ENCODE results near the gene AKAIN1. TPM values are rescaled to one million over a fixed set of nuclear protein-coding genes. Genes with fewer than 3 reads are reported as not detected.

Gene AKAIN1
- polyA plus RNA-seq, 3 donors, result not detected

DNA sequence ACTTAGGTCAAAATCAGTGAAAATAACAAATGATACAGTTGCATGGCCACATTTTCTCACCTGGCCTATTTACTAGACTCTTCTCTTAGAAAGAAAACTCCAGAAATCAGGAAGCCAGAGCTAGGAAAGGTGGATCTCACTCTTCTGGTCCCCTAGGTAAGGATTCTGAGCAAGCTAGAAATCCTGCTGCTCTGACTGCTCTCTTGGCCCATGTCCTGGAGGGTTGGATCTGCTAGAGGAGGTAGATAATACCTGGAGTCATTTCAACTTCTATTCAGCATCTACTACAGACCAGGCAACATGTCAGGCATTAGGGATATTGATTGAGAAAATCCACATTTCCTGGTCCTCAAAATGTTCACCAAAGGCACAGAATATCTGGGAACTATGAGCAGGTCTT lies 34.9 kb downstream of the AKAIN1 start:
- no peak for DNase-seq

DNA sequence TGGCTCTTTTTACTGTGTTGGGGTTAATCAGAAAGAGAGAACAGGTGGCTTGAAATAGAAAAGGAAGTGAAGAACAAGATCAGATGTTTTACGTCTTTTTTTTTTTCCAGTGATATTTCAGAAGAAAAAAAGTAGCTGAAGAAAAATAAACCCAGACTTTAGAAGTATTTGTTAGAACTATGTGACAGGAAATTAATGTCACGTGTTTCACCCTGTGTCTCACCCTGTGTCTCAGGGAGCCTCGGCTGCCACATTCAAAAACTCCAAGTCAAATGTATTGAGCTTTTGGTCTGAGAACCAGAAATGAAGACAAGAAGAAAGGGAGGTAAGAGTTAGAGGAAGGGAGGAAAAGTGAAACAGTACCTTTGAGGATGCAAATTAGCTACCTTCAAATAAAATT lies 38.0 kb downstream of the AKAIN1 start:
- no peak for DNase-seq

DNA sequence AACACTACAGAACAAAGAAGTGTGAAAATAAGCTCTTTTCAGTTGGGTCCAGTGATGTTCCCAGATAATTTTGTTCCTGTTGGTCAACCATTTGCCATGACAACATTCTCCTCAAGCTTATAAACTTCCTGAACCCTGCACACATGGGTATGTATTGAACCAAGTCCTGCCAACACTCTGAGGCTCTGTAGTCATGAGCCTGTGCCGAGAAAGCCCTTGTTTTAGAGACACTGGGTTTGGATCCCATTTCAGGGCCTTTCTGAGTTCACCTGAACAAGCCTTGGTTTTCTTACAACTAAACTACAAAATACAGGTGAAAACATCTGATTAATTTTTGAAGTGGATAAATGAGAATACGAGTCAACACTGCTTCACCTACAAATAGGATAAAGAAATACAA lies 38.5 kb downstream of the AKAIN1 start:
- no peak for DNase-seq

DNA sequence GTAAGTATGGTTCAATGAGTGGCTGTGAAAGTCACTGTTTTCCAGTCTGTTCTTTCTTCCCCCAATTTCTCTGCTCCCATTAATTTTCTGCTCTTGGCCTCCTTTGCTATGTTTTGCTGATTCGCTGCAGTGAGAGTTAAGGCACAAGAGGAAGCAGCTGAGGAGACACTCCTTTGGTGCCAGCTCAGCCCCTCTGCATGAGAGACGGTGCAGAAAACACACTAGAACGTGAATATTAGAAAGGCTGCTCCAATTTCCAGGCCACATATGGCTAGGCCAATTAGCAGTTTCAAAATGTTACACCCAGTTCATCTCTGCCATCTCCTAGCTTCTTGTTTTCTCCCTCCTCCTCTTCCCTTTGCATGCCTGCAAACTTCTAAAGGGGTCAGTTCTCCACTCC lies 38.9 kb downstream of the AKAIN1 start:
- DNase-seq, result no peak

DNA sequence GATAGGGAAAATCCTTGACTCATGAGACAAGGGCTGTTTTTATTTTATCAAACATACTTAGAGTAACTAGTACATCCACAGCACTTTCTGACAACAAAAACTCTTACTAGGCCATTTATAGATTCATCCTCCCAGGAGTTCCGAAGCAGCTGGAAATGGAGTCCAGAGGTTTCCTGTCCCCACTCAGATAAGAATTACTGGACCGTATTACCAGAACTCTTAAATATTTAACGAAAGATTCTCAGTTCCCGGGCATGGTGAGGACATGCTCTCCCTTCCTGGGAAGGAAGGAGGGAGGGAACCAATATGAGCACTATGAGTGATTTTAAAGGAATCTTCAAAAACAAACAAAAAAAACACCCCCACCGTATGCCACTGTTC lies 41.2 kb downstream of the AKAIN1 start:
- no peak for DNase-seq

DNA sequence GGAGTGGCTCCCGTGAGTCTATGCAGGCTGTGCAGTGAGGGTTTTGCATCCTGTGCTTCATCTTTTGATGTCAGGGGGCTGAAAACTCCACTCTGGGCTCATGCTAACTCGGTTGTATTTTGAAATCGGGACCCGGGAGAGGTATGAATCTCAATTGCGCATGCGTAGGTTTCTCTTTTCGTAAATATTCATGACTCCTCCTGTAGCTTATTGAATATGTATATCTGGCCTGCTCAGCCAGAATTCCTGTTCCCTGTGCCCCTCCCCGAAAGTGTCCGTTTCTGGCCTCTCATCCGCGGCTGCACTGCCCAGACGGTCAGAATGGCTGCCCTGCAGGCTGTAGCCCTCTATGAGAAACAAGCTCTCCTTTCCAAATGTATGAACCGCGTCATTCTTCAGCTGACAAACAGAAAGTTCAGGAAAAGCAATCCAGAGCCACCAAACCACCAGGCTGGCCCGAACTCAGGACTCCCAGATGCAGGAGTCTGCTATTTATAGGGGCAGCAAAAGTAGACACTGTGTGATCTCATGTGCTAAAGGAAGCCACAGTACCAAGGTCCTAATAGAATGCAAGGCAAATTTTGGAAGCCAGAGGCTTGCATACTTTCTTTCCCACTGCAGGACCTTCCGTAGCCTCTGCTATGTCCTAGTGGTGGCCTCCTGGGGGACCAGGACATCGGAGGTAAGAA lies 41.7 kb downstream of the AKAIN1 start:
- DNase-seq, result no peak

DNA sequence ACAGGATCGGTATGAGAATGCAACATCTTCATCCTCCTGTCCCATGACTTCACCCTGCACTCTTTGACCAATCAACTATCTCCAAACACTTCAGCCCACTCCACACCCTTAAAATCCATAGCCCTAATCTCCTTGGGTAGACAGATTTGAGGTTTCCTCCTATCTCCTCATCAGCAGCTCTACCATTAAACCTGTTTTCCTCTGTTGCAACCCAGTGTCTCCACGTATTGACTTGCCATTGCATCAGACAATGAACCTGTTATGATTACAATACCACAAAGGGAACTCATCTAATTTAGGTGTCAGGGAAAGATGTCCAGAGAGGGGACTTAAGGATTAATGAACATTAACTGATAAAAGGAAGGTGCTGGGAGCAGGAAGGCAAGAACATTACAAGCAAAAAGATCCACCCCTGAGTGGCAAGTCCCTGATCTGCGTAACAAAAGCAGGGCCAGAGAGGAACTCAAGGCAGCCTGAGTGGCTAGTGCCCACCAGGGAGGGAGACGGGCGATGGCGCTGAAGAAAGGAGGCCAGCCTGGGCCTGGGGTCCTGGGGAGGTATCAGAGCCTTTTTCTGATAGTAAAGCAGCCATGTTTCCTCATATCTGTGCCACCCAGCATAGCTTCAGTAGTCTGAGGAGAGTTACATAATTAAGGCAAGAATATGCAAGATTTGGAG lies 44.6 kb downstream of the AKAIN1 start:
- DNase-seq, result no peak

DNA sequence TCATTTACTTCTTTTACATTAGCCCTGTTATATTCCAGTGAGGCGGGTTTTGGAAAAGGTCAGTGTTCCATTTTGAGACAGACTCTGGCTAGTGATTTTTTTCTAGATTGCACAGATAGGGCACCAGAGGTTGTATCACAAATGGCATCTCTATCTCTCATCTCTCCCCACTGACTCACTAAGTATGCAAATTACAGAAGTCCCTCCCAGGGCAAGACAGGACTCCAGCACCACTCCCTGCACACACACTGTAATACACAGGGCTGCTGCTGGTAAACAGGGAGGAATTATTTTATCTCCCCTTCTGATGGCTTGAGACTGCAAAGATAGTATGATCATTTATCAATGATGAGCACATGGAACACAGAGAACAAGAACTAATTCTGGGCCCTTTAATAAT lies 46.2 kb downstream of the AKAIN1 start:
- DNase-seq, result no peak

DNA sequence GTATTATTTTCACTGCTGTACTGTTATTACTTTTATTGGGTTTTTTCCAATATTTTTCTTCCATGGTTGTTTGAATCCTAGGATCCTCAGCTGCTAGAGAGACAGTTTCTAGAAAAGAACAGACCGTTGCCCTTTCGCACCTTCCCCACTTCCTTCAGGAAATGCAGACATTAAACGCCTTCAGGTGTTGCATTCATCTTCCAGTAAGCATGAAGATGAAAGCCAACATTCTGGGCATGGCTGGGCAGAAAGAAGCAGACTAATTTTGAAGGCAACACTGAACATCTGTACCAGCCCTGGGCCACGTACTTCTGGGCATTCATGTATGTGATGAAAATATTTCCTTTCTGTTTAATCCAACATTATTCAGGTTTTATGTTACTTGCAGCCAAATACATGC lies 51.0 kb downstream of the AKAIN1 start:
- no peak for DNase-seq

DNA sequence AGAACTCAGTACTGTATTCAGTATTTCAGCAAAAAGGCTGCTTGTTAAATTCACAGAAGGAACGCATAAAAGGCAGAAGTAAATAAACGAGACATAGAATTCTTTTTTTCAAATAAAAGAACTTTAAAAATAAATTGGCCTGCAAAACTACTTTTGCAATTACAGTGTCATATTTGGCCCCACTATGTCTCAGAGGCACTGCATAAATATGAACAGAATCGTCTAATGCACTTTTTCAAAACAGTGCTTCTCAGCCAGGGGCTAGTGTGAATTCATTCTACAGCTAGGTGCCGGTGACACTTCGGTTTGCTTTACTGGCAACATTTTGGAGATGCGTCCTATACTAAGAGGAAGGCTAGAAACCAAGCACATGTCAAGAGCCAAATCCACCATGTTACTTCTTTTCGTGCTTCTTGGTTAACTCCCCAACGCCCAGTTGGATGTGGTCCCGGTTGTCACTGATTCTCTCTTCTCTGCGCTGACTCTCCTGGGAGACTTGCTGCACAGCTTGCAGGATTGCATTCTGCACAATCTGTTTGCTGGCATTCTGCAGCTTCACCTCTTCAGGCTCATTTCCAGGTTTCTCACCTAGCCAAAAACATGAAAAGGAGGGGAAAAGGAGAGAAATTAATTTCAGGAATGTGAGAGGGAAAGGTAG lies 51.8 kb downstream of the AKAIN1 start:
- DNase-seq, result no peak

DNA sequence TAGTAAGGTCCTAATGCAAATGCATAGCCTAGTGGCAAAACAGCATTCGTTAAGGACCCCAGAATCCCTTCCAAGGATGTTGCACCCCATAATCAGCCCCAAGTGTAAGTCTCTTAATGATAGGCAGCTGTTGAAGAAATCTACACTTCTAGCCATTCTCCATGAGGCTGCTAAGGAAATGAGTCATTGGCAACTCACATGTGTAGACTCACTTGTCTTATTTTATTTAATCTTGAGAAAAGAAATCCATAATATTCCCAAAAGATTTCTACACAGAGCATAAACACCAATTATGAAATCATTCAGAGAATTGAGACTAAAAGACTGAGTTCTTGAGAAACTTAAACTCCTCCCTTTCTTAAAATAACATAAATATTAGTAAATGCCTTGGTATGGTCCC lies 52.4 kb downstream of the AKAIN1 start:
- no peak for DNase-seq

DNA sequence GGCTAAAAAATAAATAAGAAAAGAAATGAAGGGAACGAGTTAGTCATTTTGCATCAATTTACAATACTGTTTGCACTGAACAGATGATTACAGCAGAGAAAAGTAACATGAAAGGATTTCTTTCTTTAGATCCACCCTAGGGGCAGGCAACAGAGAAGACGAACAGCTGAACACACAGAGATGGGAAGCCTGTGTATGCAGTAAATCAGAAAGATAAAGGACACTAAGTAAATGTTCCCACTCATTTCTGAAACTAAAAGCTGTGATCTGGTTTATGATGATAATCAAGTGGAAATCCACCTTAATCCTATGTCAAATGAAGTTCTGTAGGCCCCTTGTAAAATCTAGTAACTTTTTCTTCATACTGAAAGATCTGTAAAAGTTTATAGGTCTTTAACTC lies 54.2 kb downstream of the AKAIN1 start:
- DNase-seq, result no peak

DNA sequence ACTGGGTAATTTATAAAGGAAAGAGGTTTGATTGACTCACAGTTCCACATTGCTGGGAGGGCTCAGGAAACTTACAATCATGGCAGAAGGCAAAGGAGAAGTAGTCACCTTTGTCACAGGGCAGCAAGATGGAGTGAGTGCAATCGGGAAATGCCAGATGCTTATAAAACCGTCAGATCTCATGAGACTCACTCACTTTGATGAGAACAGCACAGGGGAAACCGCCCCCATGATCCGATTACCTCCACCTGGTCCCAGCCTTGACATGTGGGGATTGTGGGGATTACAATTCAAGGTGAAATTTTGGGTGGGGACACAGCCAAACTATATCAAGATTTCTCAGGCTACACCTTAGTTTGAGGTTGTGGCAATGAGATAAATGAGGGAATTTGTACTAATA lies 54.9 kb downstream of the AKAIN1 start:
- no peak for DNase-seq

DNA sequence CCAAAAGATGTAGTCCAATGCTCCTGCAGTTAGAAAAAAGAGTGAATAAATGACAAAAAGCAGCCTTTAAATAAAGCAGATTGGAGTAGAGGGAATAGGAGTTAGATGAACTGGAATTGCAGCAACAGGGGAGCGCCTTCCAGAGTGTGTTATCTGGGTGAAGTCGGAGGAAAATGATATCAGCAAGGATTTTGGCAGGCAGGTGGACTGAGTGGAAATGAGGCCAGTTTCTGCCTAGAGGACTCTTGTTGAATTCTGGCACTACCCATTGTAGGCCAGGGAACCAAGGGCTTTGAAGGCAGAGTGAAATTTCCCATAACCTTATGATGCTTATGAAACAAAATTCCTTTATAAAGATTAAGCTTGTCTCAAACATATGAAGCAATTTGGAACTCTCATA lies 59.8 kb downstream of the AKAIN1 start:
- DNase-seq, result no peak

DNA sequence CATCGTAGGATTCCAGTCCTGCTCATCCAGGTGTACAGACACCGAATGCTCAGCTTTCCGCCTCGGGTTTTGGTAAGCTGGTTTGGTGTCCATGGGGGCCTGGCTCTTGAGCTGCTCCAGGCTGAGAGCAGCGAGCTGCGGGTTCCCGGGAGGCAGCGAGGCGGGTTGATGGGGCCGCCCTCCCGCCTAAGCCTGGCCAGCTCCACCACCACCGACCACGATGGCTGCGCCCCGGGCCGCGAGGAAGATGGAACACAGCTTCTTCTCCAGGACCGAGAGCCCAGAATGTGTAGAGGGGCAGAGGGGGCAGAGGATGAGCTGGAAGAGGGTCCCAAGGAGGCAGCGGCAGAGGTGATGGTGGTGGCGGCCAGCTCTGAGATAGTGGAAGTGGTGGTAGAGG lies 64.1 kb downstream of the AKAIN1 start:
- no peak for DNase-seq

DNA sequence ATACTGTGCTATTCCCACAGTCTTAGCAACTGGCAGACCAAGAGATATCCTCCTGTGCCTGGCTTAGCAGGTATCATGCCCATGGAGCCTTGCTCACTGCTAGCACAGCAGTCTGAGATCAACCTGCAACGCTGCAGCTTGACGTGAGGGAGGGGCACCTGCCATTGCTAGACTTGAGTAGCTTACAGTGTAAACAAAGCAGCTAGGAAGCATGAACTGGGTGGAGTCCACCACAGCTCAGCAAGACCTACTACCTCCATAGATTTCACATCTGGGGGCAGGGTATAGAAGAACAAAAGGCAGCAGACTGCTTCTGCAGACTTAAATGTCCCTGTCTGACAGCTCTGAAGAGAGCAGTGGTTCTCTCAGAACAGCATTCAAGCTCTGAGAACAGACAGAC lies 74.8 kb downstream of the AKAIN1 start:
- no peak for DNase-seq

DNA sequence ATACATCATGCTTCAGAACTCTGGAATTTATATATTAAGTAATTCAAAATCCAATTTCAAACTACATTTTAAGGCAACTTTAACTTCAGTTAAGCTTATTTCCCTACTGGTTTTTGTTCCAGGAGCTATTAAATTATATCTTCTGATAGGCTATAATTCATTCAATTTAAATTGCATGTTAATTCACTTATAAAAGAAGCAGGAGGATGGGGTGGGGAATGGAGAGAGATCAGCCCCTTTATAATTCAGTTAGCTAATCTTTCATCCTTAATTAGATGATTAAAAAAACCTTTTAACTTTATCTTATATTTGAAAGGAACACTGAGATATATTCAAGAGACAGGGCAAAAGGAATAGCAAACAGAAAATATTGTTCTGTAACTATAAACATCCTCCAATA lies 86.8 kb downstream of the AKAIN1 start:
- no peak for DNase-seq

DNA sequence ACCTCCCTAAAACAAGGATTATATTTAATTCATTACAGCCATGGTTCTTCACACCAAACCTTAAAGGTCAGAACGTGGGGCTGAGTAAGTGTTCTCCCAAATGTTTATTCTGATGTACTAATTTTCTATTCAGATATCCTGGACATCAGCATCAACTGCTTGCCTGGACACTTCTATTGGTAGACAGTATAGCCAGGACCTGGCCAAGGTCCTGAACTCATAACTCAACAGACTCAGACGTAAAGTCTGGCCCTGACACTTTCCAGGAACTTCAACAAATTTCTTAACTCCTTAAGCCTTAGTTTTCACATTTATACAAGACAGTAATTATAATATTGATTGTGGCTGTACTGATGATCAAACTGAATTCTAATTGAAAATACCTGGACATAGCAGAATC lies 89.1 kb downstream of the AKAIN1 start:
- DNase-seq, result peak; percentile 15

DNA sequence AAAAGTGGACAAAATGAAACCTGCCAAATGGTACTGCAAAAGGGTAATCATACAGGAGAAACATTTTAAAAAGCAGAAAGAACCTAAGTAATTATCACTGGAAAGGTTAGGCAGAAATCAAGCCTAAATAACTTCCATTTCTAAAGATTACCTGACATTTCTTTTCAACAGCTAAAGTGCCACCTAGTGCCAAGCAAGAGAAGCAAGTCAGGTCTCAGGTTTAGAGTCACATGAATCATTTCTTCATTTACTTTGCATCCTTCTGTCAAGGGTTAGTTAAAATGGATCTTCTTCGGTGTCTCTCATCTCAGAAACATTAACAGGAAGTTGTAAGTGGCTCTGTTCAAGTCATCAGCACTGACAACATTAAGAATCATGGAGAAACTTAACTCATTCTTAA lies 90.3 kb downstream of the AKAIN1 start:
- no peak for DNase-seq

DNA sequence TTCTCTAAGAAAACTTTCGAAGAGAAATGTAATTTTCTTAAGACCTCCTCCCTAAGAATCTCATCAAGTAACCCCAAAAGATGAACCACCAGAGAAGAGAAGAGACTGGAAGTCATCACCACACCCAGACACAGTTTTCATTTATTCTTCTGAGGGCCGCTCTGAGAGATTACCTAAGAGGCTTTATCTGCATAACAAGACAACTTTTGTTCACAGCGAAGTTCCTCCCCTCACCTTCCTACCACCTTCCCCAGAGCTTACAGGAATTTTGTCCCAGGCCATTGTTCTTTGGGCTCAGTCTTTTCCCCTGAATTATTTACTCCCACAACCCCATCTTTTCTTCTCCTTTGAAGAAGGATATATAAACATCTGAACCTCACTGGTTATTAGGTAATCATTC lies 92.8 kb downstream of the AKAIN1 start:
- DNase-seq, result no peak

DNA sequence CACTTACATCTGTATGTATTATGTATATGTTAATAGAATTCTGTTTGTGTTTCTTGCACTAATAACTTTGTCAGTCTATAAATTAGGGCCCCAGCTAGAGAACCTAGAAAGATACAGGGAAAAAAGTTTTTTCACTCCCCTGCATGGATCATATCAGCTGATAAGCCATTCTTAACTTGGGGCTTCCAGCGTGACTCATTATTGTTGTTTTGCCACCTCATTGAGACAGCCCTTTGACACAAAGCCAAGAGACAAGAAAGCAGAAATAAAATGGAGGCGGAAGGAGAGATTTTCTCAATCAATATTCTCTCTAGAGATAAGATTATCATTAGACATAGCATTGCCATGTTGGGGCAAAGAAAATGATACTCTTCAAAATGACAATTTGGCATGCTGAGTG lies 93.4 kb downstream of the AKAIN1 start:
- no peak for DNase-seq

DNA sequence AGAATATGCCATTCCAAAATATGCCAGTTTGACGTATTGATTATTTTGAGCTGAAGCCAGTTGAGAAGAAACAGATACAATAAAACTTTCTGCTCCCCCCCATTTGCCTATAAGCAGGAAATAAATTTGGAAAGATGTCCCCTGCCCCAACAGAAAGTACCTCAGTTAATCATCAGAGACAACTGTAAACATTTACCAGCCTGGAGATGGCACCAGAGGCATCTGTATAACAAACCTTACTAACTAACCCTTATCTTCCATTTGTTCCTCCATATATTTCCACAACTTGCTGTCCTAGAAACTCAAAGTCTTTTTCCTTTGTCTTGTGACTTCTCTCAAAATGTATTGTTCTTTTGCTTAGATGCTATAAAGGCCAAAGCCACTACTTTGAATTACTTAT lies 93.8 kb downstream of the AKAIN1 start:
- DNase-seq, result no peak

DNA sequence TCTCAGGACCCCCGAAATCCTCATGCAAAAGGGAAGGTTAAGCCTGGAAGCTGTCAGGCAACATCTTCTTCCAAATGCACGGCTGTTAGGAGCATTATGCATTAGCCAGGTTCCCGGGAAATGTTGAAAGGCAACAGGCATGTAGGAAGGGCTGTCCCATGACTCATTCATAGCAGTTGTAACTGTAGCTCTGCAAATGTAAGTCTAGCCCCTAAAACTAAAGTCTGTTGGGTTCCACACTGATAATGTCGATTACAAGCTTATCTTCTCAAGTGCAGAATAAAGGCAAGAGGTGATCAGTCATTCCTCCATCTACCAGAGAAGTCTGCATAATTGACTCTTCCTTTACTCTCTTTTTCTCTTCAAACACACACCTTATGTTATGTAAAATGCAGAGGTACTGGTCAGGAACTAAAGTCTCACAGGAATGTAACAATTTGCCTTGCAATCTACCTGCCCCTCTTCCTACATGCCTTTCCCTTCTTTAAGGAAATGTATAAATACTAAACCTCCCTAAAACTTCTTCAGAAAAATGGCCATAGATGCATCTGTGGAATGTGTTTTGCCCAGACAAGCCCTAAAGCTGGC lies 99.8 kb downstream of the AKAIN1 start:
- no peak for DNase-seq

Data from renal pelvis (tissue), 4 donors.